ENCODE data around the gene PTPRN2.

The PTPRN2 gene

DNA sequence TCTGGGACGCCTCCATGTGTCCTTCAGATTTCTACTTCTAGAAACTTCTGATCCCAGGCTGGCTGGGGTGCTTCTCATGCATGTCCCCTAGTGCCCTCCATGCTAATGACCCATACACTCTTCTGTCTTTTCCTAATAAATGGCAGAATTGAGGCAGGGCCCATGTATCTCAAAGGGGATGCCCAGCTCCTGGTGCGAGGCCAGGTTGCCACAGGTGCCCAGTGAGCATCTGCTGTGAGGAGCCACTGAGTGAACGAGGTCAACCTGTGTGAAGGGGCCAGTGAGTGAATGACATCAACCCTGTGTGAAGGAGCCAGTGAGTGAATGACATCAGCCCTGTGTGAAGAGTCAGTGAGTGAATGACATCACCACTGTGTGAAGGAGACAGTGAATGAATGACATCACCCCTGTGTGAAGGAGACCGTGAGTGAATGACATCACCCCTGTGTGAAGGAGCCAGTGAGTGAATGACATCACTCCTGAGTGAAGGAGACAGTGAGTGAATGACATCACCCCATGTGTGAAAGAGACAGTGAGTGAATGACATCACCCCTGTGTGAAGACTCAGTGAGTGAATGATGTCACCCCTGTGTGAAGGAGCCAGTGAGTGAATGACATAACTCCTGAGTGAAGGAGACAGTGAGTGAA is 478.9 kb downstream of the PTPRN2 start:
- DNase-seq (ENCODE audit: low spot score), result no peak
- Histone ChIP-seq H3K4me3 (no peak overlapping the region), H3K27ac (no peak overlapping the region)
- TF ChIP-seq, protein P1, sequence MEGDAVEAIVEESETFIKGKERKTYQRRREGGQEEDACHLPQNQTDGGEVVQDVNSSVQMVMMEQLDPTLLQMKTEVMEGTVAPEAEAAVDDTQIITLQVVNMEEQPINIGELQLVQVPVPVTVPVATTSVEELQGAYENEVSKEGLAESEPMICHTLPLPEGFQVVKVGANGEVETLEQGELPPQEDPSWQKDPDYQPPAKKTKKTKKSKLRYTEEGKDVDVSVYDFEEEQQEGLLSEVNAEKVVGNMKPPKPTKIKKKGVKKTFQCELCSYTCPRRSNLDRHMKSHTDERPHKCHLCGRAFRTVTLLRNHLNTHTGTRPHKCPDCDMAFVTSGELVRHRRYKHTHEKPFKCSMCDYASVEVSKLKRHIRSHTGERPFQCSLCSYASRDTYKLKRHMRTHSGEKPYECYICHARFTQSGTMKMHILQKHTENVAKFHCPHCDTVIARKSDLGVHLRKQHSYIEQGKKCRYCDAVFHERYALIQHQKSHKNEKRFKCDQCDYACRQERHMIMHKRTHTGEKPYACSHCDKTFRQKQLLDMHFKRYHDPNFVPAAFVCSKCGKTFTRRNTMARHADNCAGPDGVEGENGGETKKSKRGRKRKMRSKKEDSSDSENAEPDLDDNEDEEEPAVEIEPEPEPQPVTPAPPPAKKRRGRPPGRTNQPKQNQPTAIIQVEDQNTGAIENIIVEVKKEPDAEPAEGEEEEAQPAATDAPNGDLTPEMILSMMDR (IDR thresholded peaks at IDR 0.05), result no peak

DNA sequence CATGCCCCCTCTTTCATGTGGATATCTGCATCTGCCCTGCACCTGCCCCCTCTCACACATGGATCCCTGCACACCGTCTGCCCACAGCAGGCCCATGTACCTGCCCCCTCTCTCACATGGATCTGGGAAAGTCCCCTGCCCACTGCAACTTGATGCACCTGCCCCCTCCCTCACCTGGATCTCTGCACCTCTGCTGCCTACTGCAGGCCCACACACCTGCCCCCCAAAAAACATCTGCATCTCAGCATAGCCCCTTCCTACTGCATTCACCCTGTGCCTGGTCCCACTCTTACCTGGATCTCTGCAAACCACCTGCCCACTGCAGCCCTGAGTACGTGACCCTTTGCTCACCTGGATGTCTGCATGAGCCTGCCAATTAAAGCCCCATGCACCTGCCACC is 479.8 kb downstream of the PTPRN2 start:
- DNase-seq (ENCODE audit: low spot score), result no peak
- H3K27ac ChIP-seq, result no peak overlapping the region
- TF ChIP-seq, protein P1 (IDR thresholded peaks at IDR 0.05), result no peak
- H3K4me3 ChIP-seq, result no peak overlapping the region

DNA sequence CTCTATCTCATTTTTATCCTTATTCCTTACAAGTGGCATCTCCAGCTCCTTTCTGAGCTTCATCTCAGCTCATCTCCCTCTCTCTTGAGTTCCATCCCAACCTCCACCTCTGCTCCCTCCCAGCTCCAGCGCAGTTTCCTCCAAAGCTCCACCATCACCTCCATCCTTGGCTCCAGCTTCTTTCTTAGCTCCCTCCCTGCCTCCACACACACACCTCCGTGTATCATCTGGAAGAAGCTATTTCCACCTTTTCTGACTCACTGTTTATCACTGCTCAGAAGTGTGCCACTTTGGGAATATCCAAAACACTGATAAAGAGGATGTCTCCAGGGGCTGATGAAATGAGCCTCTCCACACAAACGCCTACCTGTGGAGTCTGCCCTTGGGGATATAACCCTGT is 481.4 kb downstream of the PTPRN2 start:
- DNase-seq (ENCODE audit: low spot score), result no peak

DNA sequence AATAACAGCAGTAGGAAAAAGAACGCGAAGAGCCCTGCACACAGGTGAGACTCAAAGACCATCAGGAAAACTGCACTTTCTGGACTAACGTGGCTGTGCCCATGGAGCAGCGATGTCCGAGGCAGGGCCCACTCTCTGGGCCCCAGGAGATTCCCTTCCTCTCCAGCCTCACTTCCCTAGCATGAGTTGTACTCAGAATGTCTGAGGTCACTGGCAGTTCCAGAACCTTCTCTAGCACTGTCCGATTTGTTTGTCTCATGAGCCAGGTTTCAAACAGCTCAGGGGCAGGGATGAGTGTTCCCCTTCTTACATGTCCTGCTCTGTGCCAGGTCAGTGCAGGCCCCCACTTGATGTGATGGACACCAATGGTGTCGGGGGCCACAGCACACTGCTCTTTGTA is 484.2 kb downstream of the PTPRN2 start:
- no peak for DNase-seq (ENCODE audit: low spot score)
- Histone ChIP-seq H3K4me3 (no peak overlapping the region), H3K27ac (no peak overlapping the region)
- TF ChIP-seq, protein P1 (IDR thresholded peaks at IDR 0.05), result no peak

More for the DNA sequence above, 481.4 kb downstream of the PTPRN2 start:
- Histone ChIP-seq H3K27ac (no peak overlapping the region), H3K4me3 (no peak overlapping the region)
- TF ChIP-seq, protein P1 (IDR thresholded peaks at IDR 0.05), result no peak

DNA sequence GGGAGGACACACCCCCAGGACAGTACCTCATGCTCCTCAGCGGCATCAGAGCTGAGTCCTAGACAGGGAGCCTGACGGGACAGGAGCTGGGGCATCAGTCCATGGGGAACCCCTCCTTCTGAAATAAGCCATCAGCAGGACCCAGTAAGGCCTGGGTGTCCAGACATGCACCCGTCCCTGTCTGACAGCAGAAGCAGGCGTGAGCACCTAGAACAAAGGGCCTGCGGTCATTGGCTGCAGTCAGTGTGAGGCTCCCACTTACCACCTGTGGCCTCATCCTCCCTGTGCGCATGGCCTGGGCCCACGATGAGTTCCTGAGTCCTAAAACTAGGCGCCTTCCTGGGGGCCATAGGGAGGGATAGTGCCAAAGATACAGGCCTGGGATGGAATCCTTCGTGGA is 484.7 kb downstream of the PTPRN2 start:
- DNase-seq (ENCODE audit: low spot score), result no peak
- TF ChIP-seq, protein P1 (IDR thresholded peaks at IDR 0.05), result no peak
- no peak overlapping the region for H3K4me3 ChIP-seq
- H3K27ac ChIP-seq, result no peak overlapping the region

DNA sequence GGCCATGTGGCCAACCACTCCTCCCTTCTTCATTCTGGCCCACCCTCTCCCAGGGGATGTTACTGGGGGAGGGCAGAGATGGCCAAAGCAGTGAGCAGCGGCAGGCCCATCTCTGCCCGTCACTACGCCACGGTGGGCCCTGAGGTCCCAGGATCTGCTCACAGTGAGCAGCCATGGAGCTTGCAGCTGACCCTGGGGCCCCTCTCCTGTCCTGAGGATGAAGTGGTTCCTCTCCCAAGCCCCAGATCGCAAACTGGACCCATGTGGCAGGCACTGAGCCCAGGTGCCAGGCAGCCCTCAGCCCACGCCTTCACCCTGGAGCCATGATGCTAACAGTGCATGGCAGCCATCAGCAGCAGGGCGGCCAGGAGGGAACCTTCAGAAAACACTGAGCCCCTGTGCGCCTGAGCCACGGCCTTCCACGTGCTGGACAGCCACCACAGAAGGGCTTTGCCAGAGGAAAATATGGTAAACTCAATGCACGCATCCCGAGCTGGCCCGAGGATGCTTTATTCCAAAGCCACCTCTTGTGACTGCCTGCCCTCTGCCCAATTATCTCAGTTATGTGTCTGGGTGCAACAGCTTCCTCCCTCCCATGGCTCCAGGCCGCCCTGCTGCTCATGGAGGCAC is 485.7 kb downstream of the PTPRN2 start:
- Histone ChIP-seq H3K27ac (no peak overlapping the region), H3K4me3 (no peak overlapping the region)
- TF ChIP-seq, protein P1 (IDR thresholded peaks at IDR 0.05), result no peak
- DNase-seq (ENCODE audit: low spot score), result no peak
